ENCODE measurements around the gene TRIOBP. TPM values are rescaled to one million over a fixed set of nuclear protein-coding genes. Genes with fewer than 3 reads are reported as not detected.
A peak's percentile ranks its signal among the peaks of the same experiment; 100 is the strongest.

The TRIOBP gene
- total RNA-seq, 2 donors from 2014 or later, result 114 to 115 TPM

GRCh38 chr22:37805810-37806277 is 109.0 kb downstream of the TRIOBP start:
- Histone ChIP-seq H3K27me3 (replicated peaks; ENCODE audit: insufficient read depth) (no peaks in the 10 kb centered on the region), H3K36me3 (no peaks in the 10 kb centered on the region), H3K4me3 (peak overlapping the region; percentile 54 to 64), H3K27ac (peak overlapping the region; percentile 91 to 94), H3K4me1 (replicated peaks) (no peaks in the 10 kb centered on the region), H3K9me3 (no peaks in the 10 kb centered on the region)
- no peak for DNase-seq (ENCODE audit: low spot score)
- intact Hi-C loops (cut with DNase I), result no loop called here
- WGBS, result 22% methylated on average over 10 of the region's 10 CpGs
- TF ChIP-seq POLR2AphosphoS5 (IDR thresholded peaks at IDR 0.05) (no peak), POLR2A (IDR thresholded peaks at IDR 0.05) (no peak), CTCF (IDR thresholded peaks at IDR 0.05) (no peak)

GRCh38 chr22:37806409-37807333 is 109.8 kb downstream of the TRIOBP start:
- WGBS, result 2% methylated on average over 19 of the region's 19 CpGs
- Histone ChIP-seq H3K36me3 (no peaks in the 10 kb centered on the region), H3K27me3 (replicated peaks; ENCODE audit: insufficient read depth) (no peaks in the 10 kb centered on the region), H3K4me3 (peak overlapping the region; percentile 54 to 64), H3K4me1 (replicated peaks) (no peaks in the 10 kb centered on the region), H3K9me3 (no peaks in the 10 kb centered on the region), H3K27ac (peak overlapping the region; percentile 91 to 94)
- TF ChIP-seq POLR2A (IDR thresholded peaks at IDR 0.05), result no peak
- no peak for TF ChIP-seq CTCF (IDR thresholded peaks at IDR 0.05)
- TF ChIP-seq POLR2AphosphoS5 (IDR thresholded peaks at IDR 0.05), result no peak
- no peak for DNase-seq (ENCODE audit: low spot score)
- intact Hi-C loops (cut with DNase I), result no loop called here

DNA sequence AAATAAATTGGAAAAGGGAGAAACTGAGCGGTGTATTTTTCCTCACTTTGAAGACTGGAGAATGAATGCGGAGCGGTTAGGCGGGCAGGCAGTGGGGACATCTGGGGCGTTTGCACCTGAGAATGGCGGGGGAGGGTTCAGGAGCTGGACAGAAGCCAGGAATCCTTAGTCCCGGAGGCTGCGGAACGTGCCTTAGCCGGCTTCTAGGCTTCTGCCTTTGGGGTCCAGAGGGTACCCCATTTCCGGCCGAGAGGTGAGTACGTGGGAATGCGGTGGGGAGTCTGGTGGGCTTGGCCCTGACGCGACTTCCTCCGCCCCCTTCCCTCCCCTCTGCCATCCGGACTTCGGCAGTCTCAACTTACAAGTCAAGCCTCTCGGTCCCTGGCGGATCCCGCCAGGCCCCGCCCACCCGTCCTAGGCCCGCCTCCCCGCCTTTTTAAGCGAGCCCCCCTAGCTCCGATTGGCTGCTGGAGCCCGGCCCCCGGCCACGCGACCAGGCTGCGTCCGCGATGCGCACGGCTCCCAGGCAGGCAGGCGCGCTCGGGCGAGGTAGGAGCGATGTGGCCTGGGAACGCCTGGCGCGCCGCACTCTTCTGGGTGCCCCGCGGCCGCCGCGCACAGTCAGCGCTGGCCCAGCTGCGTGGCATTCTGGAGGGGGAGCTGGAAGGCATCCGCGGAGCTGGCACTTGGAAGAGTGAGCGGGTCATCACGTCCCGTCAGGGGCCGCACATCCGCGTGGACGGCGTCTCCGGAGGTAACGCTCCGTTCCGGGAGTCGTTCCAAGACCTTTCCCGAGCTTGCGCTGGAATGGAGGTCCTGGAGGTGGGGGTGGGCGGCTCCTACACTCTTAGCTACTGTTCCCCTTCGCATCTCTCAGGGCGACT is 110.8 kb downstream of the TRIOBP start, which contains the start of gene GCAT:
GCAT (plus strand) TSS at position 525 of the 884 bp plus-strand sequence; CDS start at position 559, 34 bp downstream.
- intact Hi-C loops (cut with DNase I), result no loop called here

DNA sequence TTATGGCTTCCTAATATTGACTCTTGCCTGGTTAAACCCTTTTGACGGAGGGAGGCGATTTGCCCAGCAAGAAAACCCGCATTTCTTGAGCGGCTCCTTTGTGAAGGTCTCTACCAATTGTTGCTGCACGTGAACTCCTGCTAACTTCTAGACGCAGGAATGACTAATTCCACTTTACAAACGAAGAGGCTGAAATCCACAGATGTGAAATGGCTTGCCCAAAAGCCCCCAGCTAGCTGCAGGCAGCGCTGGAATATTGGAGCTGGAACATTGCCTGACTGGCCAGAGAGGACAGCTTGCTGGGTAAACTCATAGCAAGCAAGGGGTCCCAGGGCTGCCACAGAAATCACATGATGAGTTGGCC is 111.4 kb downstream of the TRIOBP start:
- Histone ChIP-seq H3K4me1 (replicated peaks) (no peaks in the 10 kb centered on the region), H3K36me3 (peaks cover 0 to 7% of the 10 kb centered on the region in 2 donors), H3K9me3 (no peaks in the 10 kb centered on the region), H3K4me3 (peak overlapping the region; percentile 54 to 64), H3K27me3 (replicated peaks; ENCODE audit: insufficient read depth) (no peaks in the 10 kb centered on the region), H3K27ac (peak overlapping the region; percentile 91 to 94)
- TF ChIP-seq POLR2AphosphoS5 (IDR thresholded peaks at IDR 0.05), result no peak
- TF ChIP-seq CTCF (IDR thresholded peaks at IDR 0.05), result no peak
- no peak for TF ChIP-seq POLR2A (IDR thresholded peaks at IDR 0.05)
- WGBS, result 3% methylated on average over 8 of the region's 8 CpGs
- intact Hi-C loops (cut with DNase I), result no loop called here
- no peak for DNase-seq (ENCODE audit: low spot score)

More for the DNA sequence above, 110.8 kb downstream of the TRIOBP start, which contains the start of gene GCAT:
- H3K4me3 ChIP-seq, result peak within 1 kb of the TSS; percentile 54 to 64
- 0% methylated on average over 60 of the region's 73 CpGs for WGBS
- DNase-seq (ENCODE audit: low spot score), result peak; percentile 97
- H3K27me3 ChIP-seq (replicated peaks; ENCODE audit: insufficient read depth), result no peaks in the 10 kb centered on the region
- H3K9me3 ChIP-seq, result no peaks in the 10 kb centered on the region
- no peaks in the 10 kb centered on the region for H3K4me1 ChIP-seq (replicated peaks)
- TF ChIP-seq POLR2AphosphoS5 (IDR thresholded peaks at IDR 0.05) (peak; percentile 89), POLR2A (IDR thresholded peaks at IDR 0.05) (peak; percentile 92), CTCF (IDR thresholded peaks at IDR 0.05) (peak in 1 of 4 experiments; percentile 15)
- H3K36me3 ChIP-seq, result peaks cover 0 to under 1% of the 10 kb centered on the region in 2 donors
- H3K27ac ChIP-seq, result peak within 1 kb of the TSS; percentile 91 to 94
